Measurements from ENCODE around the gene UBE2M.

- no peak for TF ChIP-seq CTCF (IDR thresholded peaks at IDR 0.05)
- TF ChIP-seq POLR2A (IDR thresholded peaks at IDR 0.05): no peak
- TF ChIP-seq EP300 (IDR thresholded peaks at IDR 0.05): no peak
Observed at GRCh38 chr19:58563034-58563573, 4.7 kb upstream of the UBE2M start.
